Pancreas (tissue), 10 donors: ENCODE data around the gene ARVCF. TPM values are rescaled to one million over a fixed set of nuclear protein-coding genes. Genes with fewer than 3 reads are reported as not detected.

Experiments
- ATAC-seq, 4 donors: fragments of 200-7000 bp; cut with Tn5 transposase; one replicate each; pipeline versions ENCODE4 v1.8.0 to v1.9.1; 2020; ENCODE audit warnings: mild to moderate bottlenecking in 4 of 4, moderate library complexity in 4 of 4
- DNase-seq, 6 donors: peaks; one replicate each; pipeline ENCODE4 v3.0.0-alpha.2; 2020
- FAIRE-seq: peaks from 2 replicates; lab custom pipeline; 2012; peaks lifted over from hg19 to GRCh38; lab: Jason Lieb, UNC
- H3K27ac ChIP-seq, 4 donors: fragments of 200-600 bp; sonication (generic); 1 replicate in 3 of 4; 2 replicates in 1 of 4; pipeline versions ENCODE4 v1.5.0 to v1.8.0; 2020
- H3K27me3 ChIP-seq, 4 donors: fragments of 200-600 bp; one replicate each; pipeline ENCODE4 v1.8.0; 2021
- H3K36me3 ChIP-seq, 3 donors: fragments of 200-600 bp; sonication (generic) in 1 of 3; one replicate each; pipeline versions ENCODE4 v1.5.0 to v1.8.0; 2020 to 2021
- H3K4me1 ChIP-seq, 3 donors: fragments of 200-600 bp; one replicate each; pipeline ENCODE4 v1.8.0; 2021
- H3K4me3 ChIP-seq, 4 donors: fragments of 200-600 bp; sonication (generic) in 2 of 4; one replicate each; pipeline versions ENCODE4 v1.5.0 to v1.8.0; 2020 to 2021
- H3K9me3 ChIP-seq, 4 donors: fragments of 200-600 bp; one replicate each; pipeline ENCODE4 v1.8.0; 2021
- WGBS, 2 donors: extraction: QIAGEN DNeasy Blood & Tissue Kit; methylation state at CpG; one replicate each; pipeline ENCODE4 v1.1.7; 2013; 5-methylcytosine and 5-hydroxymethylcytosine counted together
- intact Hi-C, 3 donors: fragments of 100-400 bp; cut with DNase I; formaldehyde crosslinking; loops; one replicate each; pipeline versions ENCODE4 v1.11.1 to v1.14.2; 2022
- polyA plus RNA-seq, 2 donors: library from polyadenylated mRNA; stranded (reverse); fragments of 200-250 nt; gene quantifications; one replicate each; pipeline ENCODE4 v1.2.3, GENCODE V29; 2013
- total RNA-seq, 6 donors: library from RNA; stranded (reverse); fragmentation: NEBNext Ultra II Directional in 4 of 6; extraction: Animal tissue kit (Norgen Biotek cat#: 25700) in 4 of 6; gene quantifications; one replicate each; pipeline versions ENCODE4 v1.2.1 to v1.2.4, GENCODE V29; 2021 to 2023
- TF ChIP-seq, protein P1 (sequence below), 4 donors: fragments of 200-600 bp; sonication (generic) in 3 of 4; IDR thresholded peaks; one replicate each; pipeline versions ENCODE4 v1.5.0 to v1.8.0; 2021; ENCODE audit warnings: antibody characterized with exemption in 4 of 4
- donor health status: healthy with polysubstance abuse.
- donor health status: DM: no; HTN: no; CAD: no; lungs with moderate emphysema.
- donor health status: DM: no; HTN: no; CAD: no.
- donor health status: control.
- donor health status: control.
- donor health status: Bipolar disorder and iron deficiency.
- donor health status: DM: yes; HTN: yes; CAD: no.
- donor health status: DM: no; HTN: no; CAD: no.
- donor health status: DM: no; HTN: no; CAD: no.
- donor health status: DM: yes; HTN: yes; CAD: no.

The ARVCF gene
- total and polyA plus RNA-seq, 8 donors, result 5.0 to 57.8 (median 13.0) TPM

DNA sequence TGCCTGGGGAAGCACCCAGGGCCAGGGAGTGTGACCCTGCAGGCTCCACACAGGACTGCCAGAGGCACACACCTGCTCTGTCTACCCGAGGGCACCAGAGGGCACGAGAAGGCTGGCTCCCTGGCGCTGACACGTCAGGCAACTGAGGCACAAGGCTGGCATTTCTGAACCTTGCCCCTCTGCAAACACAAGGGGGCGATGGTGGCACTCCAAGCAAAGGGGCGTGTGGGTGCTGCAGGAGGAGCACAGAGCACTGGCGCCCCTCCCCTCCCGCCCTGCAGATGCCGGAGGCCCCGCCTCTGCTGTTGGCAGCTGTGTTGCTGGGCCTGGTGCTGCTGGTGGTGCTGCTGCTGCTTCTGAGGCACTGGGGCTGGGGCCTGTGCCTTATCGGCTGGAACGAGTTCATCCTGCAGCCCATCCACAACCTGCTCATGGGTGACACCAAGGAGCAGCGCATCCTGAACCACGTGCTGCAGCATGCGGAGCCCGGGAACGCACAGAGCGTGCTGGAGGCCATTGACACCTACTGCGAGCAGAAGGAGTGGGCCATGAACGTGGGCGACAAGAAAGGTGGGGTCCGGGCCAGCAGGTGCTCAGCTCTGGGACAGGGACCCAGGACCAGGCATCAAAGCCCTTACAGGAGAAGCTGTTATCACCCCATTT lies 54.2 kb downstream of the ARVCF start:
- H3K27ac ChIP-seq, result peak overlapping the region; percentile 73 to 84 (median 79)
- peaks cover 2 to 39% (median 21%) of the 10 kb centered on the region in 3 donors for H3K4me1 ChIP-seq
- TF ChIP-seq, protein P1, sequence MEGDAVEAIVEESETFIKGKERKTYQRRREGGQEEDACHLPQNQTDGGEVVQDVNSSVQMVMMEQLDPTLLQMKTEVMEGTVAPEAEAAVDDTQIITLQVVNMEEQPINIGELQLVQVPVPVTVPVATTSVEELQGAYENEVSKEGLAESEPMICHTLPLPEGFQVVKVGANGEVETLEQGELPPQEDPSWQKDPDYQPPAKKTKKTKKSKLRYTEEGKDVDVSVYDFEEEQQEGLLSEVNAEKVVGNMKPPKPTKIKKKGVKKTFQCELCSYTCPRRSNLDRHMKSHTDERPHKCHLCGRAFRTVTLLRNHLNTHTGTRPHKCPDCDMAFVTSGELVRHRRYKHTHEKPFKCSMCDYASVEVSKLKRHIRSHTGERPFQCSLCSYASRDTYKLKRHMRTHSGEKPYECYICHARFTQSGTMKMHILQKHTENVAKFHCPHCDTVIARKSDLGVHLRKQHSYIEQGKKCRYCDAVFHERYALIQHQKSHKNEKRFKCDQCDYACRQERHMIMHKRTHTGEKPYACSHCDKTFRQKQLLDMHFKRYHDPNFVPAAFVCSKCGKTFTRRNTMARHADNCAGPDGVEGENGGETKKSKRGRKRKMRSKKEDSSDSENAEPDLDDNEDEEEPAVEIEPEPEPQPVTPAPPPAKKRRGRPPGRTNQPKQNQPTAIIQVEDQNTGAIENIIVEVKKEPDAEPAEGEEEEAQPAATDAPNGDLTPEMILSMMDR (IDR thresholded peaks at IDR 0.05), result peak; percentile 33 to 52 (median 39)
- H3K36me3 ChIP-seq, result no peaks in the 10 kb centered on the region
- DNase-seq (peak; percentile 83 to 92 (median 86)), FAIRE-seq (no peak), ATAC-seq (peak; percentile 69 to 79 (median 76))
- H3K4me3 ChIP-seq, result peak overlapping the region in 2 of 4 donors; percentile 17 to 22
- H3K9me3 ChIP-seq, result no peaks in the 10 kb centered on the region
- H3K27me3 ChIP-seq, result no peaks in the 10 kb centered on the region
- intact Hi-C loops, result no loop called here
- WGBS, 2 donors, result 14 to 19% methylated on average over 22 of the region's 22 CpGs

DNA sequence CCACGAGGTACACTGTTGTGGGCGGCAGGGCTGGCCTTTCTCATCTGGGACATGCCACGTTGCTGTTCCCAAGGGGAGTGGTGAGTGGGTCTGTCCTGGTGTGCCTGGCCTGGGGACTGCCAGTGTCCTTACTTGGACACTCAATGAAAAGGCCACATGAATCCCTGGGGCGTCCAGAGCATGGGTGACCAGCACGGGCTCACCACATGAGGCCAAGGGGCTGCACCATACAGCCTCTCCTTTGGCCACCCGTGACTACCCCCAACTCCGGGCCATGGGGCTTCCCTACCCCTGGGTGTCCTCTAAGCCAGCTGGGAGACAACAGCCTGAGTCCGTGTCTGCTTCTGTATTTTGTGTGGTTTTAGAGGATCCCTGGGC lies 54.8 kb downstream of the ARVCF start:
- peak in 2 of 6 donors; percentile 40 to 64 for DNase-seq
- Histone ChIP-seq H3K4me3 (no peak overlapping the region), H3K27ac (peak overlapping the region in 1 of 4 donors; percentile 84), H3K4me1 (peaks cover 2 to 39% (median 21%) of the 10 kb centered on the region in 3 donors), H3K9me3 (no peaks in the 10 kb centered on the region), H3K36me3 (no peaks in the 10 kb centered on the region), H3K27me3 (no peaks in the 10 kb centered on the region)
- ATAC-seq, result no peak
- TF ChIP-seq, protein P1 (IDR thresholded peaks at IDR 0.05), result no peak
- FAIRE-seq, result no peak
- 76 to 79% methylated on average over 8 of the region's 8 CpGs for WGBS, 2 donors
- intact Hi-C loops, result no loop called here

DNA sequence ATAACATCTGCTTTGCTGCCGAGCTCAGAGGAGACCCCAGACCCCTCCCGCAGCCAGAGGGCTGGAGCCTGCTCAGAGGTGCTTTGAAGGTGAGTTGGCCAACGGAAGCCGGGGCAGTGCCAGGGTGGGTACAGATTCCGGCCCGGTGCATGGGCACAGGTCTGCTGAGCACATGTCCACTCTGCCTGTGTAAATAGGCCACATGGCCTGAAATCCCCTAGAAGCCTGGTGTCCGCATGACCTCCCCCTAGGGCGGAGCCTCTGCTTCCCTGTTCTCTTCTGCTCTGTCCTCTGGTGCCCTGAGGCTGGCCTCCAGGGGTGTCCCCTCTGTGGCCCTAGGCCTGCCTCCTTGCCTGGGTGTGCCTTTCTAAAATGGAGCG lies 55.4 kb downstream of the ARVCF start:
- FAIRE-seq, result no peak
- 77 to 95% methylated on average over 9 of the region's 9 CpGs for WGBS, 2 donors
- DNase-seq, result peak in 2 of 6 donors; percentile 32 to 67
- Histone ChIP-seq H3K4me1 (peaks cover 2 to 39% (median 21%) of the 10 kb centered on the region in 3 donors), H3K4me3 (no peak overlapping the region), H3K36me3 (no peaks in the 10 kb centered on the region), H3K27me3 (no peaks in the 10 kb centered on the region), H3K9me3 (no peaks in the 10 kb centered on the region), H3K27ac (peak overlapping the region in 1 of 4 donors; percentile 84)
- ATAC-seq, result no peak
- intact Hi-C loops, result no loop called here
- TF ChIP-seq, protein P1 (IDR thresholded peaks at IDR 0.05), result no peak

DNA sequence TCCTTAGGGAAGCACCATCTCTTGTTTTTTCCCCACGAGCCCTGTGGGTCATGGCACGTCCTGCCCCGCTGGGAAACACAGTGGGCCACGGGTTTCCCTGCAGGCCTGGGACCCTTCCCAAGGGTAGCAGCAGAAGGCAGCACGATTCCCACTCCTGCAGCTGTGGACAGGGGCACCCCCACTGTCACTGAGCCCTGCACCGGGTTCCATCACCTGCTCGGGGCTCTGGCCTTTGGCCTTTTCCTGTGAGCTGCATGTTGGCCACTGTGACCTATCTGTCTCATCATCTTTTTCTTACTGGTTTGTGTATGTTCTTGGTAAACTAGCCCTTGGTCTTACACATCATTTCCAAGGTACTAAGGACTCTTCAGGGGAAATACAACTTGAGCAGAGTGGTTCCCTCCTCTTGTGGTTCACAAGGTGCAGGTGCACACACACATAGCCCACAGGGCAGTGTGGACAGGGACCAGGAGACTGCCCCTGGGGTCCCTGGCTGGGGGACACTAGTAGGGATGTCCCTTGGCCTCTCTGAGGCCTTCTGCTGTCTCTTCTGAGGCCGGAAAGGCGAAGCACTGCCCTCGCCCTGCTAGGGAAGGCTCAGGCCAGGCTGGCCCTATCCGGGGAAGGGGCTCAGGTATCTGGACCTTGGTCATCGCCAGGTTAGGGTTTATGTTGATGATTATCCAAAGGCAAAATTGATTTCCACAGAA lies 56.0 kb downstream of the ARVCF start:
- WGBS, 2 donors, result 86 to 87% methylated on average over 12 of the region's 12 CpGs
- intact Hi-C loops, result no loop called here

More for the DNA sequence above, 56.0 kb downstream of the ARVCF start:
- Histone ChIP-seq H3K4me3 (no peak overlapping the region), H3K4me1 (peaks cover 2 to 39% (median 21%) of the 10 kb centered on the region in 3 donors), H3K36me3 (no peaks in the 10 kb centered on the region), H3K9me3 (no peaks in the 10 kb centered on the region), H3K27me3 (no peaks in the 10 kb centered on the region), H3K27ac (peak overlapping the region in 1 of 4 donors; percentile 77)
- FAIRE-seq (no peak), ATAC-seq (no peak), DNase-seq (peak in 2 of 6 donors; percentile 39 to 40)
- TF ChIP-seq, protein P1 (IDR thresholded peaks at IDR 0.05), result no peak
